Large intestine (tissue), 3 donors: ENCODE data around the gene VWA7. TPM values are rescaled to one million over a fixed set of nuclear protein-coding genes. Genes with fewer than 3 reads are reported as not detected.
"Not testable (repeated sequence)": the region's sequence is repeated elsewhere in the genome, so short reads cannot be mapped to it uniquely, and the experiment has no call there.

Source experiments
- DNase-seq, 2 donors: peaks; one replicate each; pipeline versions ENCODE4 v3.0.0 to v3.0.0-alpha.2; 2013
- H3K27ac ChIP-seq: one replicate; pipeline ENCODE4 v1.5.1; 2013; ENCODE audit warnings: low read length
- H3K27me3 ChIP-seq: 2 replicates; pipeline ENCODE4 v1.6.1; 2013; ENCODE audit warnings: low read length; ENCODE audit not compliant: control insufficient read depth, insufficient read depth
- H3K36me3 ChIP-seq: 2 replicates; pipeline ENCODE4 v1.6.1; 2013; ENCODE audit warnings: low read length; ENCODE audit not compliant: control insufficient read depth, insufficient read depth
- H3K4me1 ChIP-seq: one replicate; pipeline ENCODE4 v1.6.1; 2013; ENCODE audit warnings: low read length; ENCODE audit not compliant: control insufficient read depth, insufficient read depth
- H3K4me3 ChIP-seq: one replicate; pipeline ENCODE4 v1.5.1; 2013; ENCODE audit warnings: low read length
- H3K9me3 ChIP-seq: one replicate; pipeline ENCODE4 v1.6.1; 2013; ENCODE audit warnings: mild to moderate bottlenecking, low read depth, low read length, moderate library complexity; ENCODE audit not compliant: control insufficient read depth
- WGBS: methylation state at CpG from one replicate; pipeline ENCODE4 v1.1.5; 2013; ENCODE audit warnings: low lambda C conversion rate; ENCODE audit not compliant: insufficient coverage; 5-methylcytosine and 5-hydroxymethylcytosine counted together
- polyA plus RNA-seq: library from polyadenylated mRNA; unstranded; fragments of 120-200 nt; gene quantifications from one replicate; pipeline ENCODE4 v1.2.1, GENCODE V29; 2013

VWA7 gene
- polyA plus RNA-seq, 1 donor, result 10.1 TPM

DNA sequence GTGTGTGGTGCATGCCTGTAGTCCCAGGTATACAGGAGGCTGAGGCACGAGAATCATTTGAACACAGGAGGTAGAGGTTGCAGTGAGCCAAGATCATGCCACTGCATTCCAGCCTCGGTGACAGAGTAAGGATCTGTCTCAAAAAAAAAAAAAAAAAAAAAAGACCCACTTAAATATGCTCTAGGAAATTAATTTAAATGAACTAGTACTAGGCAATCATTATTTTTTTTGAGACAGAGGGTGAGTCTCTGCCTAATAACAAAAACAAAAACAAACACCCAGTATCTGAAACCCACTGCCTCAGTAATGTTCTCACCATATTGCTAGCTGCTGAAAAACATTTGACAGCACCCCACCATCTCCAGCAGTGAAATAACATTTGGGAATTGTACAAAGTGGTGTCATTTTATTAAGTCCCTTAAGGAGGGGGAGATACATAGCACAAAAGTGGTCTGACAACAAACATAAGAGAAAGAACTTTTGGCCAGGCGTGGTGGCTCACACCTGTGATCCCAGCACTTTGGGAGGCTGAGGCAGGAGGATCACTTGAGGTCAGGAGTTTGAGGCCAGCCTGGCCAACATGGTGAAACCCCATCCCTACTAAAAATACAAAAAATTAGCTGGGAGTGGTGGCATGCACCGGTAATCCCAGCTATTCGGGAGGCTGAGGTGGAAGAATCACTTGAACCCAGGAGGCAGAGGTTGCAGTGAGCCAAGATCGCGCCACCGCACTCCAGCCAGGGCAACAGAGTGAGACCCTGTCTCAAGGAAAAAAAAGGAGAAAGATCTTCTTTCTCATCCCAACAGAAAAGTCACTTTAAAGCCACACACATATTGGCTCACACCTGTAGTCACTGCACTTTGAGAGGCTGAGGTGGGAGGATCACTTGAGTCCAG is 24.2 kb upstream of the VWA7 start:
- not testable (repeated sequence) for DNase-seq, H3K27ac ChIP-seq, H3K4me3 ChIP-seq, H3K27me3 ChIP-seq, H3K9me3 ChIP-seq, H3K4me1 ChIP-seq
- WGBS, result no CpG with 5 or more reads among the region's 8 CpGs
- peaks cover 12% of the 10 kb centered on the region for H3K36me3 ChIP-seq

DNA sequence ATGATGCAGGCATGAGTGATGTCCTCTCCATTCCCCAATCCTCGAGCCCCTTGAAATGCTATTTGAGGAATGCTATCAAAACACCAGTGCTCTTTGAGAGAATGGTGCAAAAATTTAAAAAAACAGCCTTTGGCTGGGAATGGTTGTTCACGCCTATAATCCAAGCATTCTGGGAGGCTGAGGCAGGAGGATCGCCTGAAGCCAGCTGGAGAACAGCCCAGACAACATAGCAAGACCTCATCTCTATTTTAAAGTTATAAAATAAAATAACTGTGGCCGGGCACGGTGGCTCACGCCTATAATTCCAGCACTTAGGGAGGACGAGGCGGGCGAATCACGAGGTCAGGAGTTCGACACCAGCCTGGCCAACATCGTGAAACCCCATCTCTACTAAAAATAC is 22.7 kb upstream of the VWA7 start:
- WGBS, result 89% methylated on average over 1 of the region's 12 CpGs
- Histone ChIP-seq H3K36me3 (peaks cover 12% of the 10 kb centered on the region), H3K27me3 (no peaks in the 10 kb centered on the region), H3K4me3 (no peak overlapping the region), H3K9me3 (no peaks in the 10 kb centered on the region), H3K4me1 (no peaks in the 10 kb centered on the region), H3K27ac (no peak overlapping the region)
- DNase-seq, result no peak

DNA sequence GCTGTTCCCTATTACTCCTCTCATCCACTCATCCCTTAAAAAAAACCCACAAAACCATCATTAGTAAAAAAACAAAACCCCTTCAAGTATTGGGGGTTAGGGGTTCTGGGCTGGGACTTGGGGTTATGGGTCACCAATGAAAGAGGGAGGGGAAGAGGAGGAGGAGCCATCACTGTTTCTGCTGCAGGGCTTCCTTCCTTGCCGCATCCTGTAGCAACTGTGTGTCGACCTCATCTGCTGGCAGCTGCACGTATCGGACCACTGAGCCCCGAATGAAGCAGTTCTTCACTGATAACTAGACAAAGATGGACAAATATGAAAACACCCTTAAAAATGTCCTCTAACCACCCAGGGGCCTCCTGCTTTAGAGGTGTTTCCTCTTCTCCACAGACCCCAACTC is 20.5 kb upstream of the VWA7 start:
- no peak for DNase-seq
- no CpG with 5 or more reads among the region's 5 CpGs for WGBS
- Histone ChIP-seq H3K4me3 (no peak overlapping the region), H3K4me1 (no peaks in the 10 kb centered on the region), H3K27ac (no peak overlapping the region), H3K36me3 (peaks cover 13% of the 10 kb centered on the region), H3K9me3 (no peaks in the 10 kb centered on the region), H3K27me3 (no peaks in the 10 kb centered on the region)

DNA sequence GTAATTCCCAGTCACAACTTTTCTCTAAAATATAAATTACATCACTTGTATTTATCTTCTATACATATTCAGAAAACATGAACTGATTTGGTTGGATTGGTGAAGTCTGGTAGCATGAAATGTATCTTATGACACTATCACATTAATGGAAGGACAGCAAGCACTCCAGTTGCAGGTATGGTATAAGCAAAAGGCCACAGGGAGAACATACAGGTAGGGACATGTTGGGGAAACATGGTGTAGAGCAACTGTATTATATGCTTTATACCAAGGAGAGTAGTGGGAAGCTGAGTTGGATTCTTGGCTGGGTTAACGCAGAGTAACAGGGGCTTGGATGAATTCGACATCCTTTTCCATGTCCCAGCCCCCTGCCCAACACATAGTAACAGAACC is 19.9 kb upstream of the VWA7 start:
- DNase-seq, result no peak
- H3K4me1 ChIP-seq, result no peaks in the 10 kb centered on the region
- peaks cover 16% of the 10 kb centered on the region for H3K36me3 ChIP-seq
- H3K4me3 ChIP-seq, result no peak overlapping the region
- H3K27ac ChIP-seq, result no peak overlapping the region
- WGBS, result no CpG with 5 or more reads among the region's 2 CpGs
- H3K9me3 ChIP-seq, result no peaks in the 10 kb centered on the region
- no peaks in the 10 kb centered on the region for H3K27me3 ChIP-seq

DNA sequence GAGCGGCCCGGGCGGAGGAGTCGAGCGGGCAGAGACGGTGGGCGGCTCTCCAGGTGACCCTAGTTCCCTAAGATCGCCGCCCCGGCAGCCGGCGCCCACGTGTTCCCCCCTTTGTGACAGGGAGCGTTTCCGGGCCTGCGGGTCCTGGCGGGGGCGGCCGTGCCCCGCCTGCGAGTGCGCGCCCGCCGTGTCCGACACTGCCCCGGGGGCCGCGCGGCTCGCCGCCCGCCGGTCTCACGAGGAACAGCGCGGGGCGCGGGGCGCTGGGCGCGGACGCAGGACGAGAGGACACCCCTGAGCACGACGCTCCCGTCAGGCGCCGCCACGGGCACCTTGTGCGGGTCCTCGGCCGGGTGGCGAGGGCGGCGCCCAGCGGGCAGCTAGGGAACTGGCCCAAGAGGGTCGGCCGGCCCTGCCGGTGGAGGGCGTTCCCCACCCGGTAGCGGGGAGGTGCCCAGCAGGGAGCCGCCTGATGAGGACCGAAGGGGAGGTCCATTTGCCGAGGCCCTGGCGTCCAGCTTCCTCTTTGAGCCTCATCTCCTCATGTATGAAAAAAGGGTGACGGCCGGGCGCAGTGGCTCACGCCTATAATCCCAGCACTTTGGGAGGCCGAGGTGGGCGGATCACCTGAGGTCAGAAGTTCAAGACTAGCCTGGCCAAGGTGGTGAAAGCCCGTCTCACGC is 18.6 kb upstream of the VWA7 start, which contains the start of gene VARS1:
TSS of gene VARS1 (minus strand) at position 137 of the 683 bp plus-strand sequence. CDS start 535 bp downstream, outside the sequence.
- peaks cover 18% of the 10 kb centered on the region for H3K36me3 ChIP-seq
- H3K4me1 ChIP-seq, result no peaks in the 10 kb centered on the region
- H3K4me3 ChIP-seq, result peak within 1 kb of the TSS; percentile 95
- no CpG with 5 or more reads among the region's 75 CpGs for WGBS
- peak; percentile 91 to 92 for DNase-seq
- no peaks in the 10 kb centered on the region for H3K27me3 ChIP-seq
- peak within 1 kb of the TSS; percentile 72 for H3K27ac ChIP-seq
- no peaks in the 10 kb centered on the region for H3K9me3 ChIP-seq

DNA sequence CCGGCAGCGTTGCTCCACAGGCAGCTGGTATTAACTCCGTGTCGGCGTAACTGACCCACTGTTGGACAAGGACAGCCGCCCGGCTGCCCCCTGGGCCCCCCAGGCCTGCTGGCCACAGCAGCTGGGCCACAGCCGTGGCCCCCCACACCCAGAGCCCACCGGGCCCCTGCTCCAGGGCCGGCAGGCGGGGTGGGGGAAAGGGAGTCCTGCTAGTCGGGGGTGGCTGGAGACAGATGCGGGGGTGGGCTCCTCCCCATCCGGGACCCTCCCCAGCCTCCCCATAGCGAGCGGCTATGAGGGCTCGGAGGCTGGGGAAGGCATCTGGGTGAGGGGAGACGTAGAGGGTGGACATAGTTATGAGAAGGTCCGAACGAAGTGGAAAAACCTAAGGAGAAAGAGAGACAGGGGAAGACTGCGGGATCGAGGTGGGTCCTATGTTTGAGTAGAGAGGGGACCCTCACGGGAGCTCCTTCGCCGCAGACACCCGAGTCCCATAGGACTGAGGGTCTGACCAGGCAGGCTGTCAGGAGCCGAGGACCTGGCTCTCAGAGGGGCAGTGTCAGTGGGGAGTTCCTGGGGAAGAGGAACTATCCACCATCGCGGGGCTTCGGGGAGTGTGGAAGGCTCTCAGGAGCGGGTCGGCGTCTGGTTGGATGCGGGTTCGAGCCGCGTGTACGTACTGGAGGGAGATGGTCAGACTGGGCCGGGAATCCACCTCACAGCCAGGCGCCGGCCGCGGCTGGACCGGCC is 17.9 kb upstream of the VWA7 start:
- H3K4me3 ChIP-seq, result peak overlapping the region; percentile 95
- 0% methylated on average over 2 of the region's 44 CpGs for WGBS
- no peaks in the 10 kb centered on the region for H3K27me3 ChIP-seq
- no peaks in the 10 kb centered on the region for H3K9me3 ChIP-seq
- H3K27ac ChIP-seq, result peak overlapping the region; percentile 72
- DNase-seq, result no peak
- H3K4me1 ChIP-seq, result no peaks in the 10 kb centered on the region
- H3K36me3 ChIP-seq, result peaks cover 18% of the 10 kb centered on the region

DNA sequence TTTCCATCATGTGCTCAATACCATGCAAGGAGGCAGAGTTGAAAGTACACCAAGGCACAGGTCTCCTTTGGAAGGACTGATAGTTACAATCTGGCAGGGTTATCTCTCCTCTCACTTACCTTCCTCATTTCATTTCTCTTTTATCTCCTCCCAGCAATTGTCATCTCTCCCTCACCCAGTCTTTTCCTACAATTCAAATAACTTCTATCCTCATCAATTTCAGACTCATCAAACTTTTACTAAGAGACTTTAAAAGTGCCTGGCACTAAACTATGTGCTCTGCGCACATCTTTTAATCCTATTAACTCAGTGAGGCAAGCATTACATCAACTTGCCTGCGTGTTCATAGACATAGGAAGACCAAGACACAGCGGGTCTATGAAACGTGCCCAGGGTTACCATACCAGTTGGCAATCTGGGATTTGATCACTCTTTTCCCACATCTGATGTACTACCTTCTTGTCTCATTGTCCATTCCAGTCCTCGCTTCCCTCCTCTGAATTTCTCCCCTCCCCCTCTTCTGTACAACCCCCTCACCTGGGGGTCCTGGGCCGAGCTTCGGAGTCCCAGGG is 17.3 kb upstream of the VWA7 start:
- no CpG with 5 or more reads among the region's 7 CpGs for WGBS
- H3K27me3 ChIP-seq, result no peaks in the 10 kb centered on the region
- H3K27ac ChIP-seq, result peak overlapping the region; percentile 72
- H3K9me3 ChIP-seq, result no peaks in the 10 kb centered on the region
- DNase-seq, result peak in 1 of 2 donors; percentile 53
- H3K4me3 ChIP-seq, result peak overlapping the region; percentile 95
- peaks cover 20% of the 10 kb centered on the region for H3K36me3 ChIP-seq
- no peaks in the 10 kb centered on the region for H3K4me1 ChIP-seq

DNA sequence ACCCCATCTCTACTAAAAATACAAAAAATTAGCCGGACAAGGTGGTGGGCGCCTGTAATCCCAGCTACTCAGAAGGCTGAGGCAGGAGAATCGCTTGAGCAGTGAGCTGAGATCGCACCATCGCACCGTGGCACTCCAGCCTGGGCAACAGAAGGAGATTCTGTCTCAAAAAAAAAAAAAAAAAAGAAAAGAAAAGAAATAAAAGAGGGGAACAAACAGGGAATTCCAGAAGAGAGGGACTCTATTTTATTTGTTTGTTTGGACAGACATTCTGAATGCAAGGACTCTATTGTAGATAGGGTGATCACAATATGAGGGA is 16.8 kb upstream of the VWA7 start:
- H3K27me3 ChIP-seq, DNase-seq, H3K27ac ChIP-seq, H3K4me3 ChIP-seq, H3K9me3 ChIP-seq, H3K4me1 ChIP-seq: not testable (repeated sequence)
- peaks cover 22% of the 10 kb centered on the region for H3K36me3 ChIP-seq
- WGBS, result 80% methylated on average over 2 of the region's 6 CpGs

DNA sequence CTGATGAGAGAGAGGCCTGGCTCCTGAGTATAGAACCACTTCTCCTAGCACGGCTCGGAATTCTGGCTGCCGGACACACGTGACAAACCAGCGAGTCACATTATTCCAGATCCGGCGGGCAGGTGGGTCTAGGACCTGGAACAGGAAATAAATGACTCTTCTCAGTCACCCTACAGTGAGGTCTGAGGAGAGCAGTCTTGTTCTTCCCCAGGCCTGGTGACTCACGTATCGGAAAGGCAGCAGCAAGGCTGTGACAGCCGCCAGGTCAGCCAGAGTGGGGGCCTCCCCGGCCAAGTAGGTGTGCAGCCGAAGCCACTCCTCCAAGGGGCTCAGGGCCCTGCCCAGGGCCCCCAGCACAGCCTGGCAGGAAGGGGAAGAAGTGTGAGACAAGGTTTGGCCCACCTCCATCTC is 15.6 kb upstream of the VWA7 start:
- Histone ChIP-seq H3K9me3 (no peaks in the 10 kb centered on the region), H3K36me3 (peaks cover 22% of the 10 kb centered on the region), H3K4me1 (no peaks in the 10 kb centered on the region), H3K27me3 (no peaks in the 10 kb centered on the region), H3K27ac (no peak overlapping the region), H3K4me3 (no peak overlapping the region)
- DNase-seq, result no peak
- no CpG with 5 or more reads among the region's 12 CpGs for WGBS

DNA sequence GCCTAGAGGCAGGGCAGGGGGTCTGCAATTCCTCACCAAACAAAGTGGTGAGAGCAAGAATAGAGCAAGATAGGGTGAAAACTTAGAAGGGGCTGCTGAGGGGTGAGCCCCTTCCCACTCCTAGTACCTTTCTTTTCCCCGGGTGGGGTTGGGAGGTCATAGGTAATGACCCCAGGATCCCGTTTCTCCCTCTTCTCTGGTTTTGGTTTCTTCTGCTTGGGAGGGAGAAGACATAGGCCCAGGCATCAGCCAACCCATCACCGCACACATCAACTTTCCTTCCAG is 14.9 kb upstream of the VWA7 start:
- Histone ChIP-seq H3K36me3 (peaks cover 18% of the 10 kb centered on the region), H3K4me3 (no peak overlapping the region), H3K27ac (no peak overlapping the region), H3K27me3 (no peaks in the 10 kb centered on the region), H3K4me1 (no peaks in the 10 kb centered on the region), H3K9me3 (no peaks in the 10 kb centered on the region)
- no peak for DNase-seq
- no CpG with 5 or more reads among the region's 3 CpGs for WGBS
